Mesendoderm (in vitro differentiated cells): ENCODE data around the gene FAM171A2.

Source experiments
- DNase-seq: peaks from one replicate; pipeline ENCODE4 v3.0.0; 2013
- H2AK5ac ChIP-seq: 2 replicates; pipeline ENCODE4 v1.6.1; 2013; ENCODE audit warnings: low read length, inconsistent platforms
- H2BK120ac ChIP-seq: 2 replicates; pipeline ENCODE4 v1.6.1; 2013; ENCODE audit warnings: low read depth, mild to moderate bottlenecking, low read length, moderate library complexity, mixed read lengths
- H2BK15ac ChIP-seq: replicated peaks from 2 replicates; pipeline ENCODE4 v1.6.1; 2013; ENCODE audit warnings: low read depth, mild to moderate bottlenecking, moderate library complexity
- H2BK5ac ChIP-seq: 2 replicates; pipeline ENCODE4 v1.6.1; 2013; ENCODE audit warnings: low read length, inconsistent platforms
- H3K18ac ChIP-seq: 2 replicates; pipeline ENCODE4 v1.6.1; 2013; ENCODE audit warnings: mild to moderate bottlenecking, low read length, mixed read lengths
- H3K23ac ChIP-seq: one replicate; pipeline ENCODE4 v1.6.1; 2013; ENCODE audit warnings: low read length
- H3K27ac ChIP-seq: 2 replicates; pipeline ENCODE4 v1.5.1; 2013; ENCODE audit warnings: low read depth, mild to moderate bottlenecking, inconsistent platforms, low read length, moderate library complexity
- H3K27me3 ChIP-seq: 2 replicates; pipeline ENCODE4 v1.6.1; 2013; ENCODE audit warnings: low read length, control low read depth, mild to moderate bottlenecking, inconsistent platforms; ENCODE audit not compliant: insufficient read depth, poor library complexity
- H3K36me3 ChIP-seq: 2 replicates; pipeline ENCODE4 v1.6.1; 2013; ENCODE audit warnings: low read length, inconsistent platforms; ENCODE audit not compliant: control insufficient read depth, insufficient read depth
- H3K4ac ChIP-seq: one replicate; pipeline ENCODE4 v1.6.1; 2013; ENCODE audit warnings: low read depth, mild to moderate bottlenecking, low read length, moderate library complexity
- H3K4me1 ChIP-seq: 2 replicates; pipeline ENCODE4 v1.6.1; 2013; ENCODE audit warnings: low read depth, low read length, inconsistent platforms; ENCODE audit not compliant: control insufficient read depth
- H3K4me2 ChIP-seq: 2 replicates; pipeline ENCODE4 v1.6.1; 2013; ENCODE audit warnings: low read length
- H3K4me3 ChIP-seq: 2 replicates; pipeline ENCODE4 v1.5.1; 2013; ENCODE audit warnings: mild to moderate bottlenecking, low read length
- H3K56ac ChIP-seq: one replicate; pipeline ENCODE4 v1.6.1; 2013; ENCODE audit warnings: low read length
- H3K79me1 ChIP-seq: 2 replicates; pipeline ENCODE4 v1.6.1; 2013; ENCODE audit warnings: low read length, inconsistent platforms
- H3K79me2 ChIP-seq: 2 replicates; pipeline ENCODE4 v1.6.1; 2013; ENCODE audit warnings: mild to moderate bottlenecking, low read length; ENCODE audit not compliant: control insufficient read depth, insufficient read depth
- H3K9ac ChIP-seq: 2 replicates; pipeline ENCODE4 v1.6.1; 2013; ENCODE audit warnings: low read length, inconsistent platforms
- H4K5ac ChIP-seq: one replicate; pipeline ENCODE4 v1.6.1; 2013; ENCODE audit warnings: low read length
- H4K8ac ChIP-seq: one replicate; pipeline ENCODE4 v1.6.1; 2013; ENCODE audit warnings: low read depth, mild to moderate bottlenecking, control low read depth, low read length, moderate library complexity
- WGBS: extraction: QIAGEN DNeasy Blood & Tissue Kit; methylation state at CpG from one replicate; pipeline ENCODE4 v1.1.7; 2013; ENCODE audit warnings: low lambda C conversion rate, missing lambda C conversion rate; ENCODE audit not compliant: insufficient coverage; ENCODE audit errors: extremely low coverage; 5-methylcytosine and 5-hydroxymethylcytosine counted together

The FAM171A2 gene

DNA sequence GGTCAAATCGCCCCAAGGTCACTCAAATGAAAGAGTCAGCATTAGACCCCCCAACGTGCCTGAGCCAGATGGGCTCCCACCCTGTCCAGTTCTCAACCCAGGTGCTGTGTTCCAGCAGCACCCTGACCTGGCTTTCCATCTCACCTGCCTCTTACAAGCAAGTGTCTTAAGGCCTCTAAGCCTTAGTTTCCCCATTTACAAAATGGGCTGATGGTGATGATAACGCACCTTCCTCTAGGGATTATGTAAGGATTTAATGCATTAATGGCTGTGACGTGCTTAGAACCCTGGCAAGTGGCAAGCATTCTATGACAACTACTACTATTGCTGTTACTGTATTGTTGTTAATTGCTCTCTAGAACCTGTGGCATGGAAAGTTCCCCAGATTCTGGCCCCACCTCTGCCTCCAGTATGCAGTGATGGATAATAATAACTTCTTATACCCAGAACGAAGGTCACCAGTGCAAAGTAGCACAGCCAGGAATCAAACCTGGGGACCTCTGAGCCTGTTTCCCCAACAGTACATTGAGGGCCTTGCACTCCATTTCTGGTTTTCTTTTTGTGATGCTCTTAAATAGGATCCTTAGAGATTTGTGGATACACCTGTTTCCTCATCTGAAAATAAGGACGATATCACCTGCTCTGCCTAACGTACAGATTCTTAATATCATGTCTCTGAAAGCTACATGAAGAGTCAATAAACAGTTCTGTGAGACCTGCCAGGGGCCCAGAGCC, 35.8 kb downstream of the FAM171A2 start:
- WGBS: no CpG with 5 or more reads among the region's 7 CpGs

GRCh38 chr17:44326861-44327444, 36.7 kb downstream of the FAM171A2 start:
- Histone ChIP-seq H3K4ac (no peak overlapping the region), H3K4me2 (no peak overlapping the region), H2AK5ac (no peak overlapping the region), H2BK15ac (no peak overlapping the region), H3K4me3 (no peak overlapping the region), H3K4me1 (peaks cover 2% of the 10 kb centered on the region), H2BK120ac (no peak overlapping the region), H3K56ac (peak overlapping the region; percentile 56), H4K8ac (no peak overlapping the region), H3K36me3 (no peaks in the 10 kb centered on the region), H3K9ac (no peak overlapping the region), H3K27ac (no peak overlapping the region), H3K18ac (no peak overlapping the region), H4K5ac (no peak overlapping the region), H3K27me3 (no peaks in the 10 kb centered on the region), H3K79me1 (peaks cover 7% of the 10 kb centered on the region), H2BK5ac (no peak overlapping the region), H3K23ac (no peak overlapping the region), H3K79me2 (peaks cover 11% of the 10 kb centered on the region)
- DNase-seq: peak; percentile 99
- no CpG with 5 or more reads among the region's 31 CpGs for WGBS

More for the DNA sequence above, 35.8 kb downstream of the FAM171A2 start:
- no peak overlapping the region for H3K4ac ChIP-seq
- no peak overlapping the region for H3K18ac ChIP-seq
- no peak overlapping the region for H2BK5ac ChIP-seq
- H3K9ac ChIP-seq: no peak overlapping the region
- H3K56ac ChIP-seq: no peak overlapping the region
- no peak overlapping the region for H2BK120ac ChIP-seq
- H3K27me3 ChIP-seq: no peaks in the 10 kb centered on the region
- no peak overlapping the region for H3K4me3 ChIP-seq
- peaks cover 11% of the 10 kb centered on the region for H3K79me2 ChIP-seq
- H4K5ac ChIP-seq: no peak overlapping the region
- no peak overlapping the region for H4K8ac ChIP-seq
- no peak overlapping the region for H3K27ac ChIP-seq
- no peak overlapping the region for H3K4me2 ChIP-seq
- H2BK15ac ChIP-seq: no peak overlapping the region
- H3K4me1 ChIP-seq: peaks cover 2% of the 10 kb centered on the region
- no peak for DNase-seq
- H3K36me3 ChIP-seq: no peaks in the 10 kb centered on the region
- H3K23ac ChIP-seq: no peak overlapping the region
- peak overlapping the region; percentile 48 for H2AK5ac ChIP-seq
- peaks cover 6% of the 10 kb centered on the region for H3K79me1 ChIP-seq

DNA sequence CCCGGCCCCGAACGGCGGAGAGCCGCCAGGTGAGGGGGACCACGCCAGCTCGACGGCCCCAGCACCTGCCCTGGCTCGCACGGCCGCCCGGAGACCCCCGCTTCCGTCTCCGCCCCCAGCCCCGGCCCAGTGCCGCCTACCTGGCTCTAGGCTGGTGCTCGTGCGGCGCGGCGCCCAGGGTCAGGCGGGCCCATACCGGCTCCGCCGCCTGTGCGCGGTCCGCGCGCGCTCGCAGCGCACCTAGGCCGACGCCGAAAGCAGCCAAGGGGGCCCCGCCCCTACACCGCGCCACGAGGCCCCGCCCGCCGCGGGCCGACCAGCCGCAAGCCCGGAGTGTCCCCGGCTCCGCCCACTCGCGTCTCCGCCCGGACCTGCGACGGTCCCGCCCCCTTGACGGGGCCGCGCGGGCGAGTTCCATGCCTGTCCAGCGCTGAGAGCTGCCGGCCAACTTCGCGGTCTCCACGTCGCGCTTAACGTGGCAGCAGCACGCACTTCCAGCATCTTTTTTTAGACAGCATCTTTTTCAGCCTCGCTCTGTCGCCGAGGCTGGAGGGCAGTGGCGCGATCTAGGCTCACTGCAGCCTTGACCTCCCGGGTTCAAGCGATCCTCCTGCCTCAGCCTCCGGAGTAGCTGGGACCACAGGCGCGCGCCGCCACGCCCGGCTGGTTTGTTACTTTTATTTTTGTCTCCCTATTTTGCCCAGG, 38.9 kb downstream of the FAM171A2 start, which contains the start of gene SLC25A39:
SLC25A39 (minus strand) TSS at position 253 of the 705 bp plus-strand sequence. CDS start 1,261 bp downstream, outside the sequence.
- H2BK120ac ChIP-seq: no peak within 1 kb of the TSS
- peak within 1 kb of the TSS; percentile 96 for H3K56ac ChIP-seq
- H4K8ac ChIP-seq: no peak within 1 kb of the TSS
- WGBS: no CpG with 5 or more reads among the region's 85 CpGs
- DNase-seq: peak; percentile 94
- peak within 1 kb of the TSS; percentile 91 for H3K9ac ChIP-seq
- no peak within 1 kb of the TSS for H4K5ac ChIP-seq
- H3K4me2 ChIP-seq: peak within 1 kb of the TSS; percentile 81
- peaks cover 7% of the 10 kb centered on the region for H3K79me1 ChIP-seq
- H3K23ac ChIP-seq: no peak within 1 kb of the TSS
- H3K79me2 ChIP-seq: peaks cover 11% of the 10 kb centered on the region
- H3K4ac ChIP-seq: no peak within 1 kb of the TSS
- peak within 1 kb of the TSS; percentile 72 for H3K18ac ChIP-seq
- H3K27ac ChIP-seq: peak within 1 kb of the TSS; percentile 43
- peaks cover 4% of the 10 kb centered on the region for H3K36me3 ChIP-seq
- no peak within 1 kb of the TSS for H2AK5ac ChIP-seq
- no peak within 1 kb of the TSS for H2BK15ac ChIP-seq
- no peaks in the 10 kb centered on the region for H3K27me3 ChIP-seq
- peak within 1 kb of the TSS; percentile 74 for H3K4me3 ChIP-seq
- H3K4me1 ChIP-seq: peaks cover 2% of the 10 kb centered on the region
- H2BK5ac ChIP-seq: no peak within 1 kb of the TSS

- no CpG with 5 or more reads among the region's 38 CpGs for WGBS
Measured at GRCh38 chr17:44324092-44324570, 39.5 kb downstream of the FAM171A2 start.

DNA sequence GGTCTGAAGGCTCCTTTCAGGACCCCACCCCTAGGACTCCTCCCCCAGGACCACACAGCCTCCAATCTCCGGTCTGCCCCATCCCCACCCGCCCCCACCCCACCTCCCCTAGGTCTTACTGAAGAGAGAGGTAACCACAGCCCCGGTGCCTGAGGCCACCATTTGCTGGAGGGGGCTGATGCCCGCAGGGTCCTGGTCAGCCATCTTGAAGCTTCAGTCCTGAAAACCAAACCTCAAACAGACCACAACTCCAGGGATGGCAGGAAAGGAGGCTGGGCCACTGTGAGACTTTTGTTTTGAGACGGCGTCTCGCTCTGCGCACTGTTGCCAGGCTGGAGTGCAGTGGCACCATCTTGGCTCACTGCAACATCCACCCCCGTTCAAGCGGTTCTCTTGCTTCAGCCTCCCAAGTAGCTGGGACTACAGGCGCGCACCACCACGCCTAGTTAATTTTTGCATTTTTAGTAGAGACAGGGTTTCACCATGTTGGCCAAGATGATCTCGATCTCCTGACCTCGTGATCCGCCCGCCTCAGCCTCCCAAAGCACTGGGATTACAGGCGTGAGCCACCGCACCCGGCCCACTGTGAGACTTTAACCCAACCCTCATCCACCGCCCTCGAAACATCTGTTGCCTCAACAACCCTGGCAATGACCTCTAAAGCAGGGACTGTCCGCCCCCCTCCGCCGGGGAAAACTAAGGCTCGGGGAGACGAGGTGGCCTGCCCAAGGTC, 40.1 kb downstream of the FAM171A2 start:
- H2AK5ac ChIP-seq: no peak overlapping the region
- peaks cover 6% of the 10 kb centered on the region for H3K36me3 ChIP-seq
- peak overlapping the region; percentile 75 for H3K4me2 ChIP-seq
- H4K5ac ChIP-seq: no peak overlapping the region
- H2BK15ac ChIP-seq: no peak overlapping the region
- H3K27me3 ChIP-seq: no peaks in the 10 kb centered on the region
- no peak overlapping the region for H2BK120ac ChIP-seq
- H2BK5ac ChIP-seq: no peak overlapping the region
- no peak overlapping the region for H3K27ac ChIP-seq
- peaks cover 11% of the 10 kb centered on the region for H3K79me2 ChIP-seq
- H3K4ac ChIP-seq: no peak overlapping the region
- H3K9ac ChIP-seq: peak overlapping the region; percentile 91
- H3K23ac ChIP-seq: no peak overlapping the region
- no peak overlapping the region for H3K18ac ChIP-seq
- no peak for DNase-seq
- H3K4me3 ChIP-seq: peak overlapping the region; percentile 74
- H3K79me1 ChIP-seq: peaks cover 7% of the 10 kb centered on the region
- WGBS: no CpG with 5 or more reads among the region's 27 CpGs
- peaks cover 2% of the 10 kb centered on the region for H3K4me1 ChIP-seq
- H3K56ac ChIP-seq: peak overlapping the region; percentile 96
- no peak overlapping the region for H4K8ac ChIP-seq

More at GRCh38 chr17:44324092-44324570, 39.5 kb downstream of the FAM171A2 start:
- Histone ChIP-seq H3K79me2 (peaks cover 11% of the 10 kb centered on the region), H4K5ac (no peak overlapping the region), H3K4me2 (peak overlapping the region; percentile 75), H2BK5ac (no peak overlapping the region), H2BK15ac (no peak overlapping the region), H3K27me3 (no peaks in the 10 kb centered on the region), H4K8ac (no peak overlapping the region), H3K36me3 (peaks cover 6% of the 10 kb centered on the region), H3K4ac (no peak overlapping the region), H3K23ac (no peak overlapping the region), H3K9ac (peak overlapping the region; percentile 91), H3K79me1 (peaks cover 7% of the 10 kb centered on the region), H3K4me3 (peak overlapping the region; percentile 74), H2BK120ac (no peak overlapping the region), H3K18ac (peak overlapping the region; percentile 46), H3K27ac (no peak overlapping the region), H3K4me1 (peaks cover 2% of the 10 kb centered on the region), H2AK5ac (no peak overlapping the region), H3K56ac (peak overlapping the region; percentile 96)
- peak; percentile 27 for DNase-seq
